MM.1S (cell line): Measurements from ENCODE around the gene RPS6KA2.

Experiments
- CTCF ChIP-seq: fragments of 300-600 bp; sonication (generic); IDR thresholded peaks from 2 replicates; pipeline ENCODE4 v1.5.1; 2016; ENCODE audit warnings: antibody characterized with exemption, low read length, mixed read lengths
- EZH2 ChIP-seq: fragments of 300-600 bp; sonication (generic); optimal IDR thresholded peaks from 2 replicates; pipeline ENCODE3; 2017; ENCODE audit warnings: low read depth, mild to moderate bottlenecking, antibody characterized with exemption, low read length, mixed read lengths
- EZH2phosphoT487 ChIP-seq: fragments of 300-600 bp; sonication (generic); IDR thresholded peaks from 2 replicates; pipeline ENCODE4 v1.6.1; 2018; ENCODE audit warnings: antibody characterized with exemption, low read length

- TF ChIP-seq CTCF: no peak
- TF ChIP-seq EZH2: no peak
- TF ChIP-seq EZH2phosphoT487: no peak
These were observed 45.1 kb upstream of the RPS6KA2 start for GRCh38 chr6:166672146-166672545.
